ENCODE results near the gene RNASET2.

GRCh38 chr6:166954118-166954713 lies 2.1 kb downstream of the RNASET2 start:
- TF ChIP-seq EP300 (conservative IDR thresholded peaks at IDR 0.05; ENCODE audit: poor library complexity, severe bottlenecking) (no peak), TAF1 (IDR thresholded peaks at IDR 0.05; ENCODE audit: low read depth) (no peak), CTCF (IDR thresholded peaks at IDR 0.05; ENCODE audit: poor library complexity, severe bottlenecking) (no peak)

Measured in neural cell (in vitro differentiated cells).